NCI-H1694 (cell line): Measurements from ENCODE around the gene CSMD2.

Experiments used
- DNase-seq: peaks from one replicate; lab custom pipeline; 2025; lab: John Stamatoyannopoulos, UW

CSMD2 gene

GRCh38 chr1:34155860-34156259, 9.2 kb downstream of the CSMD2 start:
- DNase-seq: no peak

GRCh38 chr1:34153246-34153645, 11.8 kb downstream of the CSMD2 start:
- no peak for DNase-seq

GRCh38 chr1:34149501-34149900, 15.5 kb downstream of the CSMD2 start:
- no peak for DNase-seq

- DNase-seq: no peak
Observed at GRCh38 chr1:34147301-34147700, 17.7 kb downstream of the CSMD2 start.

- DNase-seq: no peak
Observed at GRCh38 chr1:34144766-34145165, 20.3 kb downstream of the CSMD2 start.

- no peak for DNase-seq
Observed at GRCh38 chr1:34143975-34144374, 21.1 kb downstream of the CSMD2 start.

- no peak for DNase-seq
Observed at GRCh38 chr1:34140011-34140676, 24.9 kb downstream of the CSMD2 start.

GRCh38 chr1:34137411-34137810, 27.6 kb downstream of the CSMD2 start:
- DNase-seq: no peak

- no peak for DNase-seq
Observed at GRCh38 chr1:34132161-34132420, 32.9 kb downstream of the CSMD2 start.

- DNase-seq: no peak
Observed at GRCh38 chr1:34131396-34132160, 33.5 kb downstream of the CSMD2 start.

GRCh38 chr1:34130306-34130705, 34.7 kb downstream of the CSMD2 start:
- DNase-seq: no peak

- no peak for DNase-seq
Observed at GRCh38 chr1:34129630-34130029, 35.4 kb downstream of the CSMD2 start.

- DNase-seq: no peak
Observed at GRCh38 chr1:34128186-34128889, 36.7 kb downstream of the CSMD2 start.

- DNase-seq: no peak
Observed at GRCh38 chr1:34127006-34128000, 37.7 kb downstream of the CSMD2 start.

GRCh38 chr1:34126486-34126885, 38.5 kb downstream of the CSMD2 start:
- no peak for DNase-seq

- no peak for DNase-seq
Observed at GRCh38 chr1:34125721-34126380, 39.2 kb downstream of the CSMD2 start.

- no peak for DNase-seq
Observed at GRCh38 chr1:34122080-34122932, 42.7 kb downstream of the CSMD2 start.

- DNase-seq: no peak
Observed at GRCh38 chr1:34115233-34115632, 49.8 kb downstream of the CSMD2 start.

GRCh38 chr1:34113887-34114286, 51.1 kb downstream of the CSMD2 start:
- no peak for DNase-seq

GRCh38 chr1:34113362-34113761, 51.7 kb downstream of the CSMD2 start:
- no peak for DNase-seq

GRCh38 chr1:34108711-34109110, 56.3 kb downstream of the CSMD2 start:
- DNase-seq: no peak
